Upper lobe of right lung (tissue), 1 donor: Measurements from ENCODE around the gene HSPG2. TPM values are rescaled to one million over a fixed set of nuclear protein-coding genes. Genes with fewer than 3 reads are reported as not detected.

ENCODE experiments used
- ATAC-seq: fragments of 200-7000 bp; cut with Tn5 transposase; one replicate; pipeline ENCODE4 v1.9.1; 2020; ENCODE audit warnings: mild to moderate bottlenecking, moderate library complexity
- DNase-seq: peaks from one replicate; pipeline ENCODE4 v3.0.0-alpha.2; 2020
- H3K27ac ChIP-seq: fragments of 200-600 bp; one replicate; pipeline ENCODE4 v1.8.0; 2022
- H3K27me3 ChIP-seq: fragments of 200-600 bp; one replicate; pipeline ENCODE4 v1.8.0; 2022; ENCODE audit warnings: mild to moderate bottlenecking
- H3K36me3 ChIP-seq: fragments of 200-600 bp; one replicate; pipeline ENCODE4 v1.8.0; 2022
- H3K4me1 ChIP-seq: fragments of 200-600 bp; one replicate; pipeline ENCODE4 v1.8.0; 2022
- H3K4me3 ChIP-seq: fragments of 200-600 bp; one replicate; pipeline ENCODE4 v1.8.0; 2022; ENCODE audit warnings: mild to moderate bottlenecking
- H3K9me3 ChIP-seq: fragments of 200-600 bp; one replicate; pipeline ENCODE4 v1.8.0; 2022
- CTCF ChIP-seq: fragments of 200-600 bp; IDR thresholded peaks from one replicate; pipeline ENCODE4 v1.8.0; 2022; ENCODE audit warnings: antibody characterized with exemption
- intact Hi-C: fragments of 100-400 bp; cut with DNase I; formaldehyde crosslinking; loops from one replicate; pipeline ENCODE4 v1.11.0; 2022
- total RNA-seq: library from RNA; stranded (reverse); fragmentation: NEBNext Ultra II Directional; extraction: Animal tissue kit (Norgen Biotek cat#: 25700); gene quantifications from one replicate; pipeline ENCODE4 v1.2.1, GENCODE V29; 2021
- donor health status: DM: no; HTN: yes; CAD: no; lungs with severe emphysema.

The HSPG2 gene
- total RNA-seq, 1 donor from 2014 or later = 393 TPM

DNA sequence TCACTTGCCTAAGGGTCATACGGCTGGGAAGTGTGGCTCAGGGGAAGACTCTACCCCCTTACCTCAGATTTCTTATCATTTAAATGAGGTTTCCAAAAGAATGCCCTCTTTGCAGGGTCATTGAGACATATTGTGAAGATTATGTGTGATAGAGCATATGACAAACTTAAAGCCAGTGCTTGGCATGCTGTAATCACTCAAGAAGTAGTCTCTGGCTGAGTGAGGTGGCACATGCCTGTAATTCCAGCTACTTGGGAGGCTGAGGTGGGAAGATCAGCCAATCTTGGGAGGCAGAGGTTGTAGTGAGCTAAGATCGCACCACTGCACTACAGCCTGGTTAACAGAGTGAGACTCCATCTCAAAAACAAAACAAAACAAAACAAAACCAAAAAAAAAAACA, 132.6 kb downstream of the HSPG2 start:
- no peaks in the 10 kb centered on the region for H3K4me1 ChIP-seq
- ATAC-seq (no peak), DNase-seq (no peak)
- H3K9me3 ChIP-seq = no peaks in the 10 kb centered on the region
- intact Hi-C loops = no loop called here
- H3K27ac ChIP-seq = no peak overlapping the region
- TF ChIP-seq CTCF = no peak
- H3K4me3 ChIP-seq = no peak overlapping the region
- no peaks in the 10 kb centered on the region for H3K27me3 ChIP-seq
- H3K36me3 ChIP-seq = no peaks in the 10 kb centered on the region

DNA sequence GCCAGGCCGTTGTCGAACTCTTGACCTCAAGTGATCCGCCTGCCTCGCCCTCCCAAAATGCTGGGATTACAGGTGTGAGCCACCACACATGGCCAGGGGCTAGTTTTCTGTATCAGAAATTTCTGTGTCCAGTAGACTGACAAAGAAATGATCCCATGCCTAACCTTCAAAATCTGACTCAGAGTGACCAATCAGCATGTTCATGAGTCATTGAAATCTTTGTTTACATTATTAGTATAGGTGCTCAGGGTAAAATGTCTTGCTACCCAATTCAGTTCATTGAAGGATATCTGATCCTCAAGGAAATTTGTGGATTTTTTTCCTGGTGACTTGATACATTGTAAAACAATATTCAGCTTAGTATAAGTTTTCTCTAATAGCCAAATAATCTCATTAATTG, 136.0 kb downstream of the HSPG2 start:
- H3K4me1 ChIP-seq = no peaks in the 10 kb centered on the region
- ATAC-seq (no peak), DNase-seq (no peak)
- H3K27me3 ChIP-seq = no peaks in the 10 kb centered on the region
- H3K4me3 ChIP-seq = no peak overlapping the region
- intact Hi-C loops = no loop called here
- no peak for TF ChIP-seq CTCF
- H3K9me3 ChIP-seq = no peaks in the 10 kb centered on the region
- H3K27ac ChIP-seq = no peak overlapping the region
- H3K36me3 ChIP-seq = no peaks in the 10 kb centered on the region

DNA sequence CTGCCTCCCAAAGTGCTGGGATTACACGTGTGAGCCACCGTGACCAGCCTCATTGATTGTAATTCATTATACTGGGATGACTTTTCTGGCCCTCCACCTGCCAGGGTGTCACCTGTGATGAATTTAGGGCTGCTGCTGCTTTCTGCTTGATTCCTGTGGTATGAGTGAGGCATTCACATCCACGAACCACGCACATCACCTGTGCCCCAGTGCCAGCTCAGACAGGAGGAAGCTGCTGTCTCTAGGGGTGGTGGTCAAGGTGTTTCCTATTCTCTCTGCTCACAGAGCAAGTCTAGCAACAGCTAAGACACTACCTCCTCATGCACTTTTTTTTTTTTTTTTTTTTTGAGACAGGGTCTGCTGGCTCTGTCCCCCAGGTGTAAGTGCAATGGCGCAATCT, 137.4 kb downstream of the HSPG2 start:
- ATAC-seq (no peak), DNase-seq (no peak)
- no peak for TF ChIP-seq CTCF
- H3K4me1 ChIP-seq = no peaks in the 10 kb centered on the region
- H3K36me3 ChIP-seq = no peaks in the 10 kb centered on the region
- no peak overlapping the region for H3K4me3 ChIP-seq
- no peaks in the 10 kb centered on the region for H3K27me3 ChIP-seq
- H3K27ac ChIP-seq = no peak overlapping the region
- H3K9me3 ChIP-seq = no peaks in the 10 kb centered on the region
- intact Hi-C loops = no loop called here

- no peak for TF ChIP-seq CTCF
- H3K27me3 ChIP-seq = no peaks in the 10 kb centered on the region
- intact Hi-C loops = no loop called here
- H3K4me3 ChIP-seq = no peak overlapping the region
- no peaks in the 10 kb centered on the region for H3K4me1 ChIP-seq
- no peaks in the 10 kb centered on the region for H3K9me3 ChIP-seq
- DNase-seq = no peak
- no peak for ATAC-seq
- no peaks in the 10 kb centered on the region for H3K36me3 ChIP-seq
- no peak overlapping the region for H3K27ac ChIP-seq
Observed at GRCh38 chr1:21795075-21795474, 142.0 kb downstream of the HSPG2 start.

- TF ChIP-seq CTCF = no peak
- intact Hi-C loops = no loop called here
- H3K27me3 ChIP-seq = no peaks in the 10 kb centered on the region
- H3K9me3 ChIP-seq = no peaks in the 10 kb centered on the region
- no peaks in the 10 kb centered on the region for H3K4me1 ChIP-seq
- no peak overlapping the region for H3K4me3 ChIP-seq
- ATAC-seq (no peak), DNase-seq (no peak)
- H3K27ac ChIP-seq = no peak overlapping the region
- H3K36me3 ChIP-seq = no peaks in the 10 kb centered on the region
Observed at GRCh38 chr1:21794656-21795055, 142.5 kb downstream of the HSPG2 start.

- Histone ChIP-seq H3K9me3 (no peaks in the 10 kb centered on the region), H3K4me3 (no peak overlapping the region), H3K27me3 (no peaks in the 10 kb centered on the region), H3K27ac (no peak overlapping the region), H3K36me3 (no peaks in the 10 kb centered on the region), H3K4me1 (no peaks in the 10 kb centered on the region)
- ATAC-seq = no peak
- TF ChIP-seq CTCF = no peak
- no peak for DNase-seq
- intact Hi-C loops = no loop called here
Observed at GRCh38 chr1:21793104-21793503, 144.0 kb downstream of the HSPG2 start.
